Epithelial cell of proximal tubule (primary cell): ENCODE results near the gene CSTPP1. TPM values are rescaled to one million over a fixed set of nuclear protein-coding genes. Genes with fewer than 3 reads are reported as not detected.
A peak's percentile ranks its signal among the peaks of the same experiment; 100 is the strongest.

Experiments used
- DNase-seq: peaks from one replicate; pipeline ENCODE4 v3.0.0-alpha.2; 2011; ENCODE audit warnings: low read depth
- H3K4me3 ChIP-seq: 2 replicates; pipeline ENCODE4 v1.5.1; 2011; ENCODE audit warnings: low read depth, mild to moderate bottlenecking, low read length
- CTCF ChIP-seq: conservative IDR thresholded peaks from 2 replicates; pipeline ENCODE4 v1.5.1; 2012; ENCODE audit warnings: low read depth, mild to moderate bottlenecking, low read length
- total RNA-seq: library from RNA; depleted of rRNA; stranded (reverse); fragments of >200 nt; gene quantifications from 2 replicates; pipeline ENCODE4 v1.2.3, GENCODE V29; 2015

The CSTPP1 gene
- total RNA-seq, 1 donor from 2014 or later: 39.8 TPM

GRCh38 chr11:46907606-46908005, 29.0 kb upstream of the CSTPP1 start:
- TF ChIP-seq CTCF: no peak
- H3K4me3 ChIP-seq: no peak overlapping the region
- no peak for DNase-seq

DNA sequence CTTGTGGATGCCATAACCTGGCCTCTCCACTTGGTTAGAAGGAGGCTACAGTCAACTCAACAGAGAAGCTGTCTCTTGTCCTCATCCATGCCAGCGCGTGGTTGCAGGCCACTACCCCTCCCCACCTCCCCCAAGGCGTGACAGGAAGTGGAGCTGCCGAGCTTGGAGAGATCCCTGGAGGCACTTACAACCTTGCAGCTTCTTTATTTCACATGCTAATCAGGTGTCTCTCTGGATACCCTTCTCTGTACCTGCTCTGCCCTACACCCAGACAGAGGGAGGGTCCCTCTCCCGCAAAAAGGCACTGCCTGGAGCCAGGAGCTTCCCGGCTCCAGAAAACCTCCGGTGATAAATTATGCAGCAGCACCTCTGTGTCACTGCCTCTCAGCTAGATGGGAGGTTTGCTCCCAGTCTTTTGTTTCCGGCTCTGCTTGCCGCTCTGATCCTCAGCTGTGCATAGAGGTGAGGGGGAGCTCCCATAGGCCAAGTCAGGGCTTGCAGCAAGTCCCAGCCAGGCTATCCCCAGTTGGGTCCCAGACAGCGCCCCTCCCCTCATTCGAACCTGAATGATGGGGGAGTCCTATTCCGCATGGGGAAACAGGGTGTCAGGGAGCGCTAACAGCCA, 23.9 kb upstream of the CSTPP1 start:
- no peak for DNase-seq
- H3K4me3 ChIP-seq: no peak overlapping the region
- TF ChIP-seq CTCF: no peak

GRCh38 chr11:46913484-46913883, 23.1 kb upstream of the CSTPP1 start:
- no peak for DNase-seq
- no peak overlapping the region for H3K4me3 ChIP-seq
- no peak for TF ChIP-seq CTCF

DNA sequence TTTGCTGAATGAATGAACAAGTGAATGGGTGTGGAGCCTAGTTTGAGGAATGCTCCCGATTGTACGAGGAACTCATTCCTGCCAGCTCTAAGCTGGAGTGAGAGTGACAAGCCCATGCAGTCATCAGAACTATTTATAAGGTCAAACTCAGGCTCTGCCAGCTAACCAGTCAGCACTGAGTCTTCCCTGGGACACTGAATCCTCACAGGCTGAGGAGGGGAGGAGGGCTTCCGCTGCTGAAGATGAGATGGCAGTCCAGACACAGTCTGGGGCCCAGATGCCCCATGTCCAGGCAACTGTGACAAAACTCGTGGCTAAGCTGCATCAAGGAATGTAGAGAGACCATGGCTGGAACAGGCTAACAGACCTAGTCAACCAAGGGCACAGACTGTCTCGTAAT, 22.2 kb upstream of the CSTPP1 start:
- no peak for TF ChIP-seq CTCF
- no peak overlapping the region for H3K4me3 ChIP-seq
- DNase-seq: peak; percentile 88

DNA sequence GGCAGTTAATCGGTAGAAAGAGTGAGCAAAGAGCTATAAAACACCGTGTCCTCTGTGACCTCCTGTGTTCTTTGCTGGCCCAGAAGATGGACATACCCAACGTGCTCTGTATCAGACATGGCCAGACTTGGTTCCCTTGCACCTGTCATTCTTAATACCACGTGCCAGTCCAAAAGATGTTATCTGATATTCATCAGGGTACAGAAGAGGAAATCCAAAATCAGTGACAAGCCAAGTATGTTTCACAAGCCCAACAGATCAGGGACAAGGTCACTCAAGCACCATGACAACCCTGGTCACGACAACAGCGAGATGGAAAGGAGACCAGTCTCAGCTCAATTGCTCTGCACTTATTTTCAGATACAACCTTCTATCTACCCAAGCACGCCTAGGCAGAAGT, 21.7 kb upstream of the CSTPP1 start:
- no peak for TF ChIP-seq CTCF
- no peak for DNase-seq
- no peak overlapping the region for H3K4me3 ChIP-seq

- DNase-seq: no peak
- peak; percentile 38 for TF ChIP-seq CTCF
- H3K4me3 ChIP-seq: peak overlapping the region; percentile 64
These were observed 20.1 kb upstream of the CSTPP1 start for GRCh38 chr11:46916286-46917108.
